PC-9 (cell line): ENCODE data around the gene DNAH14. TPM values are rescaled to one million over a fixed set of nuclear protein-coding genes. Genes with fewer than 3 reads are reported as not detected.
"Not testable (repeated sequence)": the region's sequence is repeated elsewhere in the genome, so short reads cannot be mapped to it uniquely, and the experiment has no call there.

Experiments
- BruUV-seq: library from RNA; stranded (reverse); fragments of 400-500 nt; replicated peaks from 2 replicates; lab custom pipeline; 2021; lab: Mats Ljungman, UMichigan
- CTCF ChIA-PET: fragments of 300-600 bp; sonication (Branson Sonifier 250); formaldehyde crosslinking; loops from one replicate; lab custom pipeline; 2022; ENCODE audit warnings: antibody characterized with exemption; lab: Charles Lee
- POLR2A ChIA-PET: fragments of 300-600 bp; sonication (Branson Sonifier 250); formaldehyde crosslinking; loops from one replicate; lab custom pipeline; 2022; ENCODE audit warnings: antibody characterized with exemption; ENCODE audit not compliant: unreplicated experiment; lab: Charles Lee
- DNase-seq, 2 experiments: peaks; one replicate each; pipeline versions ENCODE4 v3.0.0 to v3.0.0-alpha.2; 2015 to 2022; ENCODE audit warnings: mixed read lengths in 1 of 2
- H2AFZ ChIP-seq: fragments of 200-600 bp; sonication (generic); 2 replicates; pipeline ENCODE4 v1.8.1; 2017; ENCODE audit warnings: antibody characterized with exemption
- H3F3A ChIP-seq: fragments of 200-600 bp; sonication (generic); 2 replicates; pipeline ENCODE4 v1.8.1; 2017; ENCODE audit warnings: antibody characterized with exemption, mild to moderate bottlenecking, low read depth; ENCODE audit not compliant: insufficient read depth
- H3K27ac ChIP-seq: fragments of 200-600 bp; sonication (generic); 2 replicates; pipeline ENCODE4 v1.6.1; 2016; ENCODE audit warnings: mixed run types
- H3K27me3 ChIP-seq: fragments of 200-600 bp; sonication (generic); 2 replicates; pipeline ENCODE4 v1.6.1; 2016; ENCODE audit warnings: low read depth, mixed run types; ENCODE audit not compliant: insufficient read depth
- H3K36me3 ChIP-seq: fragments of 200-600 bp; sonication (generic); 2 replicates; pipeline ENCODE4 v1.6.1; 2016; ENCODE audit warnings: low read depth, mixed run types
- H3K4me1 ChIP-seq: fragments of 200-600 bp; sonication (generic); replicated peaks from 2 replicates; pipeline ENCODE4 v1.6.1; 2016; ENCODE audit warnings: mixed run types; ENCODE audit not compliant: insufficient read depth
- H3K4me2 ChIP-seq: fragments of 200-600 bp; sonication (generic); 2 replicates; pipeline ENCODE4 v1.6.1; 2017; ENCODE audit warnings: mixed run types
- H3K4me3 ChIP-seq: fragments of 200-600 bp; sonication (generic); 2 replicates; pipeline ENCODE4 v1.6.1; 2016; ENCODE audit warnings: mixed run types
- H3K79me2 ChIP-seq: fragments of 200-600 bp; sonication (generic); 2 replicates; pipeline ENCODE4 v1.6.1; 2017; ENCODE audit warnings: low read depth, mixed run types
- H3K9me2 ChIP-seq: fragments of 200-600 bp; sonication (generic); 2 replicates; pipeline ENCODE4 v1.8.1; 2017; ENCODE audit warnings: mild to moderate bottlenecking; ENCODE audit not compliant: insufficient read depth
- H3K9me3 ChIP-seq: fragments of 200-600 bp; sonication (generic); 2 replicates; pipeline ENCODE4 v1.8.1; 2016; ENCODE audit warnings: low read depth; ENCODE audit not compliant: insufficient read depth
- H4K20me1 ChIP-seq: fragments of 200-600 bp; sonication (generic); 2 replicates; pipeline ENCODE4 v1.8.1; 2017; ENCODE audit not compliant: insufficient read depth
- CTCF ChIP-seq: fragments of 200-600 bp; sonication (generic); conservative IDR thresholded peaks from 2 replicates; pipeline ENCODE4 v1.6.1; 2017; ENCODE audit warnings: mixed run types, antibody characterized with exemption, mild to moderate bottlenecking, moderate library complexity
- EZH2 ChIP-seq: fragments of 200-600 bp; sonication (generic); IDR thresholded peaks from 2 replicates; pipeline ENCODE4 v1.8.0; 2017; ENCODE audit warnings: antibody characterized with exemption, low read depth
- intact Hi-C: fragments of 100-400 bp; cut with micrococcal nuclease; formaldehyde crosslinking; loops from one replicate; pipeline ENCODE4 v1.10.0; 2022; ENCODE audit not compliant: unreplicated experiment
- total RNA-seq: library from RNA; stranded (reverse); gene quantifications from 2 replicates; pipeline ENCODE4 v1.2.3, GENCODE V29; 2021

The DNAH14 gene
- total RNA-seq, 1 experiment from 2014 or later, result 48.8 TPM

- TF ChIP-seq EZH2 (no peak), CTCF (no peak)
- no peaks in the 10 kb centered on the region for H3K27me3 ChIP-seq
- no peaks in the 10 kb centered on the region for H4K20me1 ChIP-seq
- intact Hi-C loops, result no loop called here
- no TSS peak for BruUV-seq
- H3K4me1 ChIP-seq, result no peaks in the 10 kb centered on the region
- ChIA-PET CTCF (no interaction called here), POLR2A (no interaction called here)
- H3K9me2 ChIP-seq, result no peaks in the 10 kb centered on the region
- H3K9me3 ChIP-seq, result no peaks in the 10 kb centered on the region
- no peak overlapping the region for H3K4me2 ChIP-seq
- DNase-seq, result no peak
- no peak overlapping the region for H3K27ac ChIP-seq
- no peaks in the 10 kb centered on the region for H3K36me3 ChIP-seq
- no peak overlapping the region for H3K4me3 ChIP-seq
- no peaks in the 10 kb centered on the region for H3K79me2 ChIP-seq
- no peaks in the 10 kb centered on the region for H3F3A ChIP-seq
- no peak overlapping the region for H2AFZ ChIP-seq
Measured at GRCh38 chr1:225374996-225375395, 445.5 kb downstream of the DNAH14 start.

- DNase-seq, result no peak
- BruUV-seq, result no TSS peak
- Histone ChIP-seq H3K27me3 (no peaks in the 10 kb centered on the region), H3K9me2 (no peaks in the 10 kb centered on the region), H3K4me2 (no peak overlapping the region), H3K36me3 (no peaks in the 10 kb centered on the region), H3K4me1 (no peaks in the 10 kb centered on the region), H3K27ac (no peak overlapping the region), H4K20me1 (no peaks in the 10 kb centered on the region), H3K79me2 (no peaks in the 10 kb centered on the region), H3K9me3 (no peaks in the 10 kb centered on the region), H3F3A (no peaks in the 10 kb centered on the region), H2AFZ (no peak overlapping the region), H3K4me3 (no peak overlapping the region)
- ChIA-PET CTCF (no interaction called here), POLR2A (no interaction called here)
- TF ChIP-seq CTCF (no peak), EZH2 (no peak)
- intact Hi-C loops, result no loop called here
Measured at GRCh38 chr1:225378880-225379279, 449.4 kb downstream of the DNAH14 start.

- intact Hi-C loops, result no loop called here
- DNase-seq, result no peak
- Histone ChIP-seq H3K27me3 (no peaks in the 10 kb centered on the region), H3K27ac (no peak overlapping the region), H3F3A (no peaks in the 10 kb centered on the region), H3K4me3 (no peak overlapping the region), H2AFZ (no peak overlapping the region), H3K4me2 (no peak overlapping the region), H3K36me3 (no peaks in the 10 kb centered on the region), H3K4me1 (no peaks in the 10 kb centered on the region), H3K79me2 (no peaks in the 10 kb centered on the region), H4K20me1 (no peaks in the 10 kb centered on the region), H3K9me3 (no peaks in the 10 kb centered on the region), H3K9me2 (no peaks in the 10 kb centered on the region)
- TF ChIP-seq CTCF (no peak), EZH2 (no peak)
- CTCF ChIA-PET, result no interaction called here
- POLR2A ChIA-PET, result no interaction called here
- BruUV-seq, result no TSS peak
Measured at GRCh38 chr1:225380691-225381090, 451.2 kb downstream of the DNAH14 start.

- H2AFZ ChIP-seq, H3K9me3 ChIP-seq, H3F3A ChIP-seq, CTCF ChIA-PET, DNase-seq, H4K20me1 ChIP-seq, H3K79me2 ChIP-seq, H3K4me3 ChIP-seq, BruUV-seq, H3K36me3 ChIP-seq, H3K27me3 ChIP-seq, intact Hi-C loops, H3K27ac ChIP-seq, H3K4me1 ChIP-seq, POLR2A ChIA-PET, H3K9me2 ChIP-seq, H3K4me2 ChIP-seq: not testable (repeated sequence)
Measured at GRCh38 chr1:225386860-225387259, 457.4 kb downstream of the DNAH14 start.
